DND-41 (cell line): ENCODE data around the gene HDAC7.

Experiments
- ATAC-seq: fragments of 200-7000 bp; cut with Tn5 transposase; 3 replicates; pipeline ENCODE4 v1.9.1; 2021; ENCODE audit warnings: low read depth; ENCODE audit not compliant: insufficient read depth
- DNase-seq: peaks from one replicate; pipeline ENCODE4 v3.0.0-alpha.2; 2020
- H2AFZ ChIP-seq: 2 replicates; pipeline ENCODE4 v1.6.0; 2012; ENCODE audit warnings: low read depth, low read length
- H3K27ac ChIP-seq: 2 replicates; pipeline ENCODE4 v1.5.1; 2012; ENCODE audit warnings: low read length, inconsistent platforms
- H3K27me3 ChIP-seq: fragments of 200-600 bp; sonication (generic); 2 replicates; pipeline ENCODE4 v1.6.0; 2012; ENCODE audit warnings: low read length, mild to moderate bottlenecking, inconsistent platforms; ENCODE audit not compliant: insufficient read depth, poor library complexity
- H3K36me3 ChIP-seq: 2 replicates; pipeline ENCODE4 v1.5.1; 2012; ENCODE audit warnings: low read length, inconsistent platforms; ENCODE audit not compliant: insufficient read depth
- H3K4me1 ChIP-seq: 2 replicates; pipeline ENCODE4 v1.5.1; 2012; ENCODE audit warnings: mild to moderate bottlenecking, low read length; ENCODE audit not compliant: insufficient read depth
- H3K4me2 ChIP-seq: 2 replicates; pipeline ENCODE4 v1.6.0; 2012; ENCODE audit warnings: mild to moderate bottlenecking, moderate library complexity, low read length, inconsistent platforms; ENCODE audit not compliant: insufficient read depth
- H3K4me3 ChIP-seq, 2 experiments: fragments of 200-600 bp in 1 of 2; shearing (Covaris generic) in 1 of 2; 2 replicates each; pipeline ENCODE4 v1.5.1; 2012 to 2016; ENCODE audit warnings: inconsistent platforms in 2 of 2, low read length in 2 of 2, mild to moderate bottlenecking in 2 of 2, low read depth in 1 of 2, moderate library complexity in 1 of 2
- H3K79me2 ChIP-seq: 2 replicates; pipeline ENCODE4 v1.6.0; 2012; ENCODE audit warnings: low read length, inconsistent platforms; ENCODE audit not compliant: insufficient read depth
- H3K9ac ChIP-seq: 2 replicates; pipeline ENCODE4 v1.6.0; 2012; ENCODE audit warnings: low read depth, mild to moderate bottlenecking, inconsistent platforms, low read length, moderate library complexity
- H3K9me3 ChIP-seq: 2 replicates; pipeline ENCODE4 v1.5.1; 2012; ENCODE audit warnings: low read length, moderate library complexity, mild to moderate bottlenecking, inconsistent platforms; ENCODE audit not compliant: insufficient read depth, severe bottlenecking
- H4K20me1 ChIP-seq: 2 replicates; pipeline ENCODE4 v1.6.0; 2012; ENCODE audit warnings: low read length; ENCODE audit not compliant: insufficient read depth
- CTCF ChIP-seq: IDR thresholded peaks from 2 replicates; pipeline ENCODE4 v1.5.1; 2012; ENCODE audit warnings: borderline replicate concordance, low read length, moderate library complexity, mild to moderate bottlenecking; ENCODE audit not compliant: poor library complexity, severe bottlenecking; ENCODE audit errors: extremely low read depth
- EZH2 ChIP-seq: IDR thresholded peaks from 3 replicates; pipeline ENCODE4 v1.6.1; 2012; ENCODE audit warnings: borderline replicate concordance, low read depth, mild to moderate bottlenecking, moderate library complexity, low read length, inconsistent platforms; ENCODE audit not compliant: severe bottlenecking

The HDAC7 gene

GRCh38 chr12:47791874-47792273 lies 27.8 kb downstream of the HDAC7 start:
- Histone ChIP-seq H3K4me3 (no peak overlapping the region), H3K4me1 (no peaks in the 10 kb centered on the region), H3K9me3 (no peaks in the 10 kb centered on the region), H3K79me2 (no peaks in the 10 kb centered on the region), H3K4me2 (no peak overlapping the region), H3K27ac (no peak overlapping the region), H3K27me3 (no peaks in the 10 kb centered on the region), H3K9ac (no peak overlapping the region), H4K20me1 (no peaks in the 10 kb centered on the region; the same call in 1 of the 2 replicates), H3K36me3 (0 out of 2 replicates have a peak, but pooled peaks cover 11% of the 10 kb centered on the region), H2AFZ (no peak overlapping the region)
- no peak for TF ChIP-seq CTCF
- no peak for TF ChIP-seq EZH2
- ATAC-seq (no peak), DNase-seq (no peak)

- DNase-seq (no peak), ATAC-seq (no peak)
- H2AFZ ChIP-seq: no peak overlapping the region
- H3K79me2 ChIP-seq: no peaks in the 10 kb centered on the region
- H3K27me3 ChIP-seq: no peaks in the 10 kb centered on the region
- no peak overlapping the region for H3K4me3 ChIP-seq
- H3K4me1 ChIP-seq: no peaks in the 10 kb centered on the region
- no peak overlapping the region for H3K27ac ChIP-seq
- H4K20me1 ChIP-seq: no peaks in the 10 kb centered on the region; the same call in 1 of the 2 replicates
- TF ChIP-seq EZH2 (no peak), CTCF (no peak)
- no peaks in the 10 kb centered on the region for H3K9me3 ChIP-seq
- H3K36me3 ChIP-seq: 0 out of 2 replicates have a peak, but pooled peaks cover 11% of the 10 kb centered on the region
- no peak overlapping the region for H3K4me2 ChIP-seq
- no peak overlapping the region for H3K9ac ChIP-seq
These were observed 28.4 kb downstream of the HDAC7 start for GRCh38 chr12:47791351-47791746.

- no peak overlapping the region for H2AFZ ChIP-seq
- DNase-seq: no peak
- 0 out of 2 replicates have a peak, but pooled peaks cover 11% of the 10 kb centered on the region for H3K36me3 ChIP-seq
- no peaks in the 10 kb centered on the region for H3K79me2 ChIP-seq
- no peak overlapping the region for H3K27ac ChIP-seq
- no peaks in the 10 kb centered on the region; the same call in 1 of the 2 replicates for H4K20me1 ChIP-seq
- ATAC-seq: no peak
- no peaks in the 10 kb centered on the region for H3K4me1 ChIP-seq
- H3K9ac ChIP-seq: no peak overlapping the region
- no peak overlapping the region for H3K4me3 ChIP-seq
- H3K27me3 ChIP-seq: no peaks in the 10 kb centered on the region
- no peak for TF ChIP-seq CTCF
- no peak for TF ChIP-seq EZH2
- no peaks in the 10 kb centered on the region for H3K9me3 ChIP-seq
- H3K4me2 ChIP-seq: no peak overlapping the region
These were observed 28.9 kb downstream of the HDAC7 start for GRCh38 chr12:47790676-47791350.
